Nucleus accumbens (tissue), 56 donors: ENCODE data around the gene ATP2A1.
"Not testable (repeated sequence)": the region's sequence is repeated elsewhere in the genome, so short reads cannot be mapped to it uniquely, and the experiment has no call there.

ENCODE experiments used
- DNase-seq, 56 donors: peaks; one replicate each; lab custom pipeline; 2025; lab: John Stamatoyannopoulos, UW

Gene ATP2A1

DNA sequence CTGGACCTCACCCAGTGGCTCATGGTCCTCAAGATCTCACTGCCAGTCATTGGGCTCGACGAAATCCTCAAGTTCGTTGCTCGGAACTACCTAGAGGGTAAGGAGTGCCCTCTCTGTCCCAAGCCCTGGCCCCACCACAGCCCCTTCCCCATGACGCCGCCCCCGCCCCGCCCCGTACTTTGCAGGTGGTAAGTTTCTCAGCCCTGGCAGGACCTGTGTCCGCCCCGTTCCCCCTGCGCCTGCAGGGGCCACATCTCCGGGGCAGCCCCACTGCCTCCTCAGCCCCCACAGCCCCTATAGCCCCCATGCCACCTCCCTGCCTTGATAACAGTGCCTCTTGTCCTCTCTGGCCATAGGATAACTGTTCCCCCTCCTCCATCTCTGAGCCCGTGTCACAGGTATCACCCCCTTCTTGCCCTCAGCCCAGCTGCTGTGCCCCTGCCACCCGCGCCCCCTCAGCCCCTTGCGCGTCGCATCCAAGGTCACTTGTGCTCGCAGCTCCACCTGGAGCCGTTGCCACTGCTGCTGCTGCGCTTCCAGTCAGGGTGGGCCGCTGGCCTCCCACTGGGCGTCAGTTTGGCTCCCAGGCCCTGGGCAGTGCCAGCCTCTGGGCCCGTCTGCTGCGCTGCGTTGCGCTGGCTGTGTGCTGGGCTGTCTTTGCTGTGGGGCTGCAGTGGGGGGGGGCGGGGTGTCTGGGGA is 25.2 kb downstream of the ATP2A1 start:
- DNase-seq: no peak

GRCh38 chr16:28904363-28904762 is 26.1 kb downstream of the ATP2A1 start:
- DNase-seq: no peak

DNA sequence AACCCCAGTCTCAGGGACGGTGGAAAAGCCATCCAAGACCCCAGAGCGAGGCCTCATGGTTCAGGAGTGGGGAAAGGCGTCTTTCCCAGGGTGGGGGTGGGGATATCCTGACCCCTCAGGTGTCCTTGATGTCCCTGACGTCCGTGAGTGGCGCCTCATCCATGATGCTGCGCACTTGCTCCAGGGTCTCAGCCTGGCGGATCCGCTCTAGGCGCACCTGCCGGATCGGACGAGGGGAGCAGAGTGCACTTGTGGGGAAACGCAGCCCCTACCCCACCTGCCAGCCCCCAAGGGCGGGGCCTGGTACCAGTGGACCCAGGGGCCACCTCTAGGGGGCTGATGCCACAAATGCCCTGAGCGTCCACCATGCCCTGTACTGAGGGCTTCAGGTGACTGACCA is 26.5 kb downstream of the ATP2A1 start:
- DNase-seq: no peak

- no peak for DNase-seq
Measured at GRCh38 chr16:28905229-28905754, 27.0 kb downstream of the ATP2A1 start.

- DNase-seq: no peak
Measured at GRCh38 chr16:28905800-28906372, 27.6 kb downstream of the ATP2A1 start.

GRCh38 chr16:28910086-28911031 is 32.1 kb downstream of the ATP2A1 start:
- no peak for DNase-seq

DNA sequence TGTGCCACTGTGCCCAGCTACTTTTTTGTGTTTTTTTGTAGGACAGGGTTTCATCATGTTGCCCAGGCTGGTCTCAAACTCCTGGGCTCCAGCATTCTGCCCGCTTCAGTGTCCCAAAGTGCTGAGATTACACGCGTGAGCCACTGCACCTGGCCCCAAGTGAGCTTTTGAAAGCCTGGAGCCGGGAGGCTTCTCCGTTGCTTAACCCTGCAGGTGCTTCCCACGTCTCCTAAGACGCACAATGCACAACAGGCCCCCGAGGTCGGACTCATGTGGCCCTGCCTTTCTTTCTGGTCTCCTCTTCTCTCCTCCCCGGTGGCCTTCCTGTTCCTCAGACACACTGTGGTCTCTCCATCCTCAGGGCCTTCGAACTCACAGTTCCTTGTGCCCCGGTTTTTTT is 34.3 kb downstream of the ATP2A1 start:
- no peak for DNase-seq

GRCh38 chr16:28913946-28914724 is 35.8 kb downstream of the ATP2A1 start:
- DNase-seq: no peak

GRCh38 chr16:28915181-28915580 is 36.9 kb downstream of the ATP2A1 start:
- DNase-seq: no peak

GRCh38 chr16:28917095-28917494 is 38.8 kb downstream of the ATP2A1 start:
- no peak for DNase-seq

- no peak for DNase-seq
Measured at GRCh38 chr16:28918698-28919097, 40.4 kb downstream of the ATP2A1 start.

DNA sequence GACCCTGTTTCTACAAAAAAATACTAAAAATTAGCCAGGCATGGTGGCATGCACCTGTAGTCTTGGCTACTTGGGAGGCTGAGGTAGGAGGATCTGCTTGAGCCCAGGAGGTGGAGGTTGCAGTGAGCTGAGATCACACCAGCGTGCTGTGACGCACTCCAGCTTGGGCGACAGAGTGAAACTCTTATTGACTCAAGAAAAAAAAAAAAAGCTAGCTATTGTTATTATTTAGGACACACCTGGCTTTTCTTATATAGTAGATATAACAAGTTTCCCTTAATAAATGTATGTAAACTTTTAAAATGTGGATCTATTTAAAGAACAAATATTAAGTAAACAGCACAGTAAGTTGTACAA is 44.9 kb downstream of the ATP2A1 start:
- no peak for DNase-seq

- peak in 1 of 56 donors; percentile 23 for DNase-seq
Measured at GRCh38 chr16:28923652-28924398, 45.5 kb downstream of the ATP2A1 start.

DNA sequence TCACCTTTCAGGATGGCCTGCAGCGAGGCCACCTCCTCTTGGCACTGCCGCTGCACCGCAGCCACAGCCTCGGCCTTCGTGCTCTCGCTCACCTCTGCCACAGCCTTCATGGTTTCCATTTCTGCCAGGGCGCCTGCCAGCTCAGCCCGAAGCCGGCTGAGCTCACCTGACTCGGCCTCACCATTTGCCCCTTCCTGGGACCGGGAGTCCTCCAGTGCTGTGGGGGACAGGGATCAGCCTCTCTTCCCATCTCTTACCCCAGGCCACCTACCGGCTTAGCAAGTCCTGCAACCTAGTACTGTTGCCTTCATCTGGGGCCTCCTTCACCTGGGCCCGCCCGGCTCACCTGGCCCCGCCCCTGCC is 46.1 kb downstream of the ATP2A1 start:
- DNase-seq: peak in 2 of 56 donors; percentile 24 to 41

- DNase-seq: peak in 55 of 56 donors; percentile 40 to 98 (median 91)
Measured at GRCh38 chr16:28924762-28925385, 46.6 kb downstream of the ATP2A1 start, which contains the start of gene RABEP2. TSS of gene RABEP2 (minus strand) at chr16:28925238. CDS start at chr16:28925163, 75 bp downstream.

- peak in 32 of 56 donors; percentile 30 to 80 (median 66) for DNase-seq
Measured at GRCh38 chr16:28925386-28926228, 47.3 kb downstream of the ATP2A1 start.

DNA sequence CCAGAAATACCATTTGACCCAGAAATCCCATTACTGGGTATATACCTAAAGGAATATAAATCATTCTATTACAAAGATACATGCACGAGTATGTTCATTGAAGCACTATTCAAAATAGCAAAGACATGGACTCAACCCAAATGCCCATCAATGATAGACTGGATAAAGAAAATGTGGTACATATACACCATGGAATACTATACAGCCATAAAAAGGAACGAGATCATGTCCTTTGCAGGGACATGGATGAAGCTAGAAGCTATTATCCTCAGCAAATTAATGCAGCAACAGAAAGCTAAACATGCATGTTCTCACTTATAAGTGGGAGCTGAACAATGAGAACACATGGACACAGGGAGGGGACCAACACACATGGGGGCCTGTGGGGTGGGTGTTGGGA is 48.0 kb downstream of the ATP2A1 start:
- DNase-seq: not testable (repeated sequence)

- DNase-seq: no peak
Measured at GRCh38 chr16:28927815-28928214, 49.5 kb downstream of the ATP2A1 start.
